CD4-positive, alpha-beta memory T cell (primary cell): ENCODE data around the gene P3H3. TPM values are rescaled to one million over a fixed set of nuclear protein-coding genes. Genes with fewer than 3 reads are reported as not detected.
"Not testable (repeated sequence)": the region's sequence is repeated elsewhere in the genome, so short reads cannot be mapped to it uniquely, and the experiment has no call there.

Experiments
- CTCF ChIA-PET: fragments of 350-600 bp; sonication (Branson Sonifier 250); formaldehyde crosslinking; loops from one replicate; lab custom pipeline; 2021; ENCODE audit warnings: inconsistent platforms; ENCODE audit not compliant: partially characterized antibody; lab: Charles Lee
- POLR2A ChIA-PET: fragments of 350-600 bp; sonication (Branson Sonifier 250); formaldehyde crosslinking; loops from one replicate; lab custom pipeline; 2021; ENCODE audit not compliant: partially characterized antibody; lab: Charles Lee
- DNase-seq, 5 donors: peaks; one replicate each; pipeline versions ENCODE4 v3.0.0 to v3.0.0-alpha.2; 2020 to 2022; ENCODE audit warnings: mixed read lengths in 1 of 5
- H3K27ac ChIP-seq: one replicate; pipeline ENCODE4 v1.7.0; 2013; ENCODE audit warnings: low read depth, low read length
- H3K27me3 ChIP-seq: 2 replicates; pipeline ENCODE4 v1.7.0; 2013; ENCODE audit warnings: mild to moderate bottlenecking, low read length, moderate library complexity; ENCODE audit not compliant: insufficient read depth
- H3K36me3 ChIP-seq: 2 replicates; pipeline ENCODE4 v1.7.0; 2013; ENCODE audit warnings: mild to moderate bottlenecking, low read length, moderate library complexity; ENCODE audit not compliant: insufficient read depth
- H3K4me1 ChIP-seq: 2 replicates; pipeline ENCODE4 v1.7.0; 2013; ENCODE audit warnings: mild to moderate bottlenecking, low read length, moderate library complexity; ENCODE audit not compliant: insufficient read depth
- H3K4me3 ChIP-seq, 2 donors: one replicate each; pipeline ENCODE4 v1.7.0; 2013; ENCODE audit warnings: low read length in 2 of 2, mild to moderate bottlenecking in 1 of 2
- H3K9me3 ChIP-seq, 2 donors: one replicate each; pipeline ENCODE4 v1.7.0; 2013; ENCODE audit warnings: low read length in 2 of 2, control low read depth in 1 of 2; ENCODE audit not compliant: control insufficient read depth in 1 of 2
- H3K27ac Mint-ChIP-seq, 7 donors: one replicate each; pipeline ENCODE4 v1.8.0; 2020 to 2021; ENCODE audit warnings: mixed read lengths in 7 of 7, mild to moderate bottlenecking in 6 of 7, inconsistent platforms in 3 of 7, moderate library complexity in 3 of 7
- H3K27me3 Mint-ChIP-seq, 2 donors: one replicate each; pipeline ENCODE4 v1.8.0; 2020 to 2021; ENCODE audit warnings: mixed read lengths in 2 of 2
- H3K36me3 Mint-ChIP-seq, 2 donors: one replicate each; pipeline ENCODE4 v1.8.0; 2020 to 2021; ENCODE audit warnings: mixed read lengths in 2 of 2, inconsistent platforms in 1 of 2, mild to moderate bottlenecking in 1 of 2
- H3K4me1 Mint-ChIP-seq, 4 donors: one replicate each; pipeline ENCODE4 v1.8.0; 2020 to 2021; ENCODE audit warnings: mixed read lengths in 4 of 4, mild to moderate bottlenecking in 1 of 4
- H3K4me3 Mint-ChIP-seq, 8 donors: one replicate each; pipeline ENCODE4 v1.8.0; 2020 to 2021; ENCODE audit warnings: mixed read lengths in 8 of 8, mild to moderate bottlenecking in 7 of 8, moderate library complexity in 6 of 8, inconsistent platforms in 3 of 8
- H3K9me3 Mint-ChIP-seq, 8 donors: one replicate each; pipeline ENCODE4 v1.8.0; 2020 to 2021; ENCODE audit warnings: mixed read lengths in 8 of 8, mild to moderate bottlenecking in 5 of 8, inconsistent platforms in 3 of 8, moderate library complexity in 1 of 8
- intact Hi-C: fragments of 100-400 bp; cut with micrococcal nuclease; formaldehyde crosslinking; loops from one replicate; pipeline ENCODE4 v1.15.1; 2023
- polyA plus RNA-seq, 2 donors: library from polyadenylated mRNA; unstranded; fragments of 300-500 nt; fragmentation: Illumina TruSeq; gene quantifications; one replicate each; pipeline ENCODE4 v1.2.3, GENCODE V29; 2021
- total RNA-seq, 2 experiments: library from RNA; stranded (reverse); gene quantifications; one replicate each; pipeline ENCODE4 v1.2.3, GENCODE V29; 2021

The P3H3 gene
- total and polyA plus RNA-seq, 4 experiments from 2014 or later: 0.72 to 11.8 (median 6.2) TPM

- H3K4me3 ChIP-seq, DNase-seq, H3K27me3 ChIP-seq, intact Hi-C loops, H3K9me3 Mint-ChIP-seq, H3K27me3 Mint-ChIP-seq, H3K9me3 ChIP-seq: not testable (repeated sequence)
- POLR2A ChIA-PET: interaction anchor here (0.6 to 11.0 kb wide), 10 partner anchors 16 to 181 kb away, joined by 3 to 270 read pairs (median 16); partner anchors contain the start of genes C12orf57, CDCA3, ENO2 and RNU7-1
- Mint-ChIP-seq H3K27ac (peak overlapping the region in 6 of 7 donors; percentile 35 to 92 (median 72)), H3K4me1 (peaks cover 38 to 77% (median 58%) of the 10 kb centered on the region in 4 donors), H3K36me3 (peaks cover 7 to 58% of the 10 kb centered on the region in 2 donors), H3K4me3 (peak overlapping the region in 2 of 8 donors; percentile 54 to 71)
- CTCF ChIA-PET: interaction anchor here (0.6 to 9.2 kb wide), 22 partner anchors 8 to 266 kb away, joined by 3 to 151 read pairs (median 7); partner anchors contain the start of genes C12orf57, C1RL, CDCA3 and LRRC23
- peak overlapping the region; percentile 42 for H3K27ac ChIP-seq
- H3K36me3 ChIP-seq: peaks cover 17% of the 10 kb centered on the region
- H3K4me1 ChIP-seq: peaks cover 57% of the 10 kb centered on the region
These were observed 42.1 kb downstream of the P3H3 start for GRCh38 chr12:6870304-6870703.

GRCh38 chr12:6871052-6871957 is 43.1 kb downstream of the P3H3 start:
- Histone ChIP-seq H3K4me3 (peak overlapping the region; percentile 58 to 99), H3K36me3 (peaks cover 17% of the 10 kb centered on the region), H3K27me3 (no peaks in the 10 kb centered on the region), H3K27ac (peak overlapping the region; percentile 87), H3K4me1 (peaks cover 56% of the 10 kb centered on the region), H3K9me3 (no peaks in the 10 kb centered on the region)
- Mint-ChIP-seq H3K36me3 (peaks cover 7 to 55% of the 10 kb centered on the region in 2 donors), H3K4me1 (peaks cover 38 to 81% (median 58%) of the 10 kb centered on the region in 4 donors), H3K9me3 (no peaks in the 10 kb centered on the region), H3K27ac (peak overlapping the region; percentile 83 to 96 (median 92)), H3K4me3 (peak overlapping the region; percentile 90 to 93 (median 92)), H3K27me3 (no peaks in the 10 kb centered on the region)
- ChIA-PET CTCF (interaction anchor here (0.7 to 9.2 kb wide), 31 partner anchors 8 to 252 kb away, joined by 3 to 151 read pairs (median 7); partner anchors contain the start of genes C12orf57, C1RL, CDCA3 and LRRC23), POLR2A (interaction anchor here (0.7 to 11.0 kb wide), 19 partner anchors 10 to 237 kb away, joined by 3 to 270 read pairs (median 28); partner anchors contain the start of genes C12orf57, C1RL, CDCA3 and COPS7A)
- intact Hi-C loops: no loop called here
- DNase-seq: peak in 2 of 5 donors; percentile 21 to 26

- peak; percentile 79 to 86 (median 80) for DNase-seq
- Histone ChIP-seq H3K9me3 (no peaks in the 10 kb centered on the region), H3K36me3 (peaks cover 17% of the 10 kb centered on the region), H3K4me1 (peaks cover 49% of the 10 kb centered on the region), H3K4me3 (peak overlapping the region; percentile 93 to 99), H3K27me3 (no peaks in the 10 kb centered on the region), H3K27ac (peak overlapping the region; percentile 87)
- H3K4me3 Mint-ChIP-seq: peak overlapping the region; percentile 90 to 93 (median 92)
- H3K36me3 Mint-ChIP-seq: peaks cover 7 to 48% of the 10 kb centered on the region in 2 donors
- intact Hi-C loops: loop anchor here (1.0 kb wide), 7 partner anchors 19 to 236 kb away; partner anchors contain the start of genes EMG1, ENO2, LRRC23 and MLF2
- H3K4me1 Mint-ChIP-seq: peaks cover 36 to 72% (median 52%) of the 10 kb centered on the region in 4 donors
- H3K27me3 Mint-ChIP-seq: no peaks in the 10 kb centered on the region
- H3K9me3 Mint-ChIP-seq: no peaks in the 10 kb centered on the region
- peak overlapping the region; percentile 89 to 96 (median 93) for H3K27ac Mint-ChIP-seq
- ChIA-PET POLR2A (interaction anchor here (0.6 to 11.0 kb wide), 46 partner anchors 8 to 317 kb away, joined by 3 to 270 read pairs (median 4); partner anchors contain the start of genes C12orf57, C1RL, CD4 and CDCA3), CTCF (interaction anchor here (0.6 to 9.2 kb wide), 63 partner anchors 8 to 767 kb away, joined by 3 to 151 read pairs (median 4); partner anchors contain the start of genes C12orf57, C1RL, CDCA3 and ENO2)
These were observed 44.2 kb downstream of the P3H3 start for GRCh38 chr12:6872073-6873048.

- peak; percentile 97 to 98 (median 98) for DNase-seq
- Mint-ChIP-seq H3K36me3 (peaks cover 7 to 44% of the 10 kb centered on the region in 2 donors), H3K9me3 (no peaks in the 10 kb centered on the region), H3K4me1 (peaks cover 32 to 66% (median 49%) of the 10 kb centered on the region in 4 donors), H3K27me3 (no peaks in the 10 kb centered on the region), H3K4me3 (peak within 1 kb of the TSS; percentile 90 to 93 (median 92)), H3K27ac (peak within 1 kb of the TSS; percentile 90 to 96 (median 93))
- POLR2A ChIA-PET: interaction anchor here (0.6 to 11.0 kb wide), 46 partner anchors 9 to 316 kb away, joined by 3 to 270 read pairs (median 4); partner anchors contain the start of genes C12orf57, C1RL, CD4 and CDCA3
- H3K4me3 ChIP-seq: peak within 1 kb of the TSS; percentile 93 to 99
- intact Hi-C loops: loop anchor here (1.0 kb wide), 5 partner anchors 18 to 97 kb away; partner anchors contain the start of genes EMG1, ENO2, LRRC23 and PHB2
- peak within 1 kb of the TSS; percentile 87 for H3K27ac ChIP-seq
- H3K36me3 ChIP-seq: peaks cover 17% of the 10 kb centered on the region
- CTCF ChIA-PET: interaction anchor here (0.6 to 9.2 kb wide), 56 partner anchors 9 to 766 kb away, joined by 3 to 151 read pairs (median 5); partner anchors contain the start of genes C12orf57, C1RL, CDCA3 and ENO2
- H3K27me3 ChIP-seq: no peaks in the 10 kb centered on the region
- no peaks in the 10 kb centered on the region for H3K9me3 ChIP-seq
- peaks cover 45% of the 10 kb centered on the region for H3K4me1 ChIP-seq
These were observed 45.1 kb downstream of the P3H3 start, which contains the start of gene SPSB2 for GRCh38 chr12:6873094-6874014. SPSB2 (minus strand) TSS chr12:6873303; CDS start chr12:6872901, 402 bp downstream.

GRCh38 chr12:6874015-6874368 is 45.8 kb downstream of the P3H3 start:
- H3K4me3 ChIP-seq: peak overlapping the region; percentile 76 to 99
- Mint-ChIP-seq H3K4me3 (peak overlapping the region; percentile 89 to 93 (median 92)), H3K4me1 (peaks cover 27 to 60% (median 42%) of the 10 kb centered on the region in 4 donors), H3K27ac (peak overlapping the region; percentile 75 to 96 (median 89)), H3K36me3 (peaks cover 7 to 38% of the 10 kb centered on the region in 2 donors)
- ChIA-PET CTCF (interaction anchor here (1.1 to 9.2 kb wide), 7 partner anchors 17 to 237 kb away, joined by 3 to 151 read pairs (median 32); partner anchors contain the start of genes C12orf57, C1RL, LPCAT3 and P3H3), POLR2A (interaction anchor here (0.6 to 11.0 kb wide), 9 partner anchors 9 to 185 kb away, joined by 3 to 270 read pairs (median 33); partner anchors contain the start of genes C12orf57, CDCA3, ENO2 and RNU7-1)
- H3K27me3 Mint-ChIP-seq, H3K27me3 ChIP-seq, H3K9me3 Mint-ChIP-seq, DNase-seq, intact Hi-C loops, H3K9me3 ChIP-seq: not testable (repeated sequence)
- peak overlapping the region; percentile 87 for H3K27ac ChIP-seq
- H3K4me1 ChIP-seq: peaks cover 39% of the 10 kb centered on the region
- H3K36me3 ChIP-seq: peaks cover 17% of the 10 kb centered on the region
